HEK293 (cell line): ENCODE data around the gene CHN1.
A peak's percentile ranks its signal among the peaks of the same experiment; 100 is the strongest.

Experiments used
- CTCF ChIA-PET: fragments of 350-600 bp; formaldehyde crosslinking; extraction: SDS; loops from one replicate; lab custom pipeline; 2021; ENCODE audit warnings: antibody characterized with exemption; lab: Yijun Ruan, JAX
- POLR2A ChIA-PET: fragments of 300-600 bp; formaldehyde crosslinking; extraction: SDS; loops from one replicate; lab custom pipeline; 2020; ENCODE audit warnings: antibody characterized with exemption, inconsistent platforms; lab: Yijun Ruan, JAX
- H3K27ac ChIP-seq: fragments of 200-500 bp; sonication (Bioruptor generic); 2 replicates; pipeline ENCODE4 v1.5.1; 2014; ENCODE audit warnings: low read depth, low read length, control low read depth, inconsistent platforms; ENCODE audit errors: extremely low read depth
- H3K36me3 ChIP-seq, 2 experiments: fragments of 200-500 bp in 1 of 2; sonication (Bioruptor generic) in 1 of 2; 1 replicate in 1 of 2; 2 replicates in 1 of 2; pipeline ENCODE4 v1.5.1; 2014 to 2017; ENCODE audit warnings: inconsistent platforms in 2 of 2, low read length in 2 of 2; ENCODE audit not compliant: control insufficient read depth in 2 of 2, insufficient read depth in 1 of 2
- H3K4me1 ChIP-seq: fragments of 200-500 bp; sonication (Bioruptor generic); 2 replicates; pipeline ENCODE4 v1.5.1; 2014; ENCODE audit warnings: mild to moderate bottlenecking, low read length, inconsistent platforms; ENCODE audit not compliant: control insufficient read depth, insufficient read depth
- H3K4me3 ChIP-seq: 2 replicates; pipeline ENCODE4 v1.5.1; 2011; ENCODE audit warnings: low read depth, mild to moderate bottlenecking, control low read depth, low read length, moderate library complexity
- H3K9me3 ChIP-seq: fragments of 200-500 bp; sonication (Bioruptor generic); 2 replicates; pipeline ENCODE4 v1.5.1; 2014; ENCODE audit warnings: low read depth, low read length, inconsistent platforms; ENCODE audit not compliant: control insufficient read depth, insufficient read depth
- BCL11A ChIP-seq: fragments of 450-650 bp; formaldehyde crosslinking; IDR thresholded peaks from 2 replicates; pipeline ENCODE4 v1.5.1; 2016; ENCODE audit warnings: low read depth, missing biosample characterization, missing genetic modification characterization
- BCL11B ChIP-seq: fragments of 450-650 bp; formaldehyde crosslinking; IDR thresholded peaks from 2 replicates; pipeline ENCODE4 v1.5.1; 2016; ENCODE audit warnings: low read depth, missing biosample characterization, missing genetic modification characterization
- KLF16 ChIP-seq: fragments of 450-650 bp; formaldehyde crosslinking; IDR thresholded peaks from 2 replicates; pipeline ENCODE4 v1.5.1; 2017; ENCODE audit warnings: missing biosample characterization, missing genetic modification characterization
- PATZ1 ChIP-seq: fragments of 450-650 bp; formaldehyde crosslinking; IDR thresholded peaks from 2 replicates; pipeline ENCODE4 v1.5.1; 2016; ENCODE audit warnings: missing biosample characterization, missing genetic modification characterization
- PRDM1 ChIP-seq: fragments of 450-650 bp; formaldehyde crosslinking; IDR thresholded peaks from 2 replicates; pipeline ENCODE4; 2016; ENCODE audit warnings: missing biosample characterization, missing genetic modification characterization
- SCRT1 ChIP-seq: fragments of 450-650 bp; formaldehyde crosslinking; IDR thresholded peaks from 2 replicates; pipeline ENCODE4 v1.5.1; 2016; ENCODE audit warnings: missing biosample characterization, missing genetic modification characterization, borderline replicate concordance
- SCRT2 ChIP-seq: fragments of 450-650 bp; formaldehyde crosslinking; IDR thresholded peaks from 2 replicates; pipeline ENCODE4 v1.5.1; 2016; ENCODE audit warnings: missing biosample characterization, missing genetic modification characterization
- YY2 ChIP-seq: fragments of 450-650 bp; formaldehyde crosslinking; IDR thresholded peaks from 2 replicates; pipeline ENCODE4 v1.5.1; 2016; ENCODE audit warnings: missing biosample characterization, missing genetic modification characterization
- ZBTB17 ChIP-seq: fragments of 450-650 bp; formaldehyde crosslinking; IDR thresholded peaks from 2 replicates; pipeline ENCODE4 v1.5.1; 2016; ENCODE audit warnings: missing biosample characterization, missing genetic modification characterization
- ZBTB26 ChIP-seq: fragments of 450-650 bp; formaldehyde crosslinking; optimal IDR thresholded peaks from 2 replicates; pipeline ENCODE3; 2016; ENCODE audit warnings: missing biosample characterization, mild to moderate bottlenecking, missing genetic modification characterization
- ZFP37 ChIP-seq: fragments of 450-650 bp; formaldehyde crosslinking; IDR thresholded peaks from 2 replicates; pipeline ENCODE4 v1.5.1; 2016; ENCODE audit warnings: missing biosample characterization, missing genetic modification characterization
- ZFP41 ChIP-seq: fragments of 450-650 bp; formaldehyde crosslinking; IDR thresholded peaks from 2 replicates; pipeline ENCODE4 v1.5.1; 2016; ENCODE audit warnings: missing biosample characterization, missing genetic modification characterization, borderline replicate concordance
- ZNF148 ChIP-seq: fragments of 450-650 bp; formaldehyde crosslinking; IDR thresholded peaks from 2 replicates; pipeline ENCODE4 v1.5.0; 2017; ENCODE audit warnings: missing biosample characterization, missing genetic modification characterization, borderline replicate concordance
- ZNF16 ChIP-seq: fragments of 450-650 bp; formaldehyde crosslinking; IDR thresholded peaks from 2 replicates; pipeline ENCODE4 v1.5.1; 2016; ENCODE audit warnings: low read depth, missing biosample characterization, missing genetic modification characterization
- ZNF221 ChIP-seq: fragments of 450-650 bp; formaldehyde crosslinking; IDR thresholded peaks from 2 replicates; pipeline ENCODE4 v1.5.1; 2017; ENCODE audit warnings: missing biosample characterization, missing genetic modification characterization, borderline replicate concordance
- ZNF239 ChIP-seq: fragments of 450-650 bp; formaldehyde crosslinking; IDR thresholded peaks from 2 replicates; pipeline ENCODE4 v1.5.1; 2016; ENCODE audit warnings: missing biosample characterization, missing genetic modification characterization
- ZNF37A ChIP-seq: fragments of 450-650 bp; IDR thresholded peaks from 2 replicates; pipeline ENCODE4 v1.5.1; 2018; ENCODE audit warnings: missing biosample characterization, missing genetic modification characterization
- ZNF423 ChIP-seq: fragments of 450-650 bp; formaldehyde crosslinking; IDR thresholded peaks from 2 replicates; pipeline ENCODE4 v1.5.1; 2016; ENCODE audit warnings: missing biosample characterization, missing genetic modification characterization
- ZNF596 ChIP-seq: fragments of 450-650 bp; IDR thresholded peaks from 2 replicates; pipeline ENCODE4 v1.5.0; 2018; ENCODE audit warnings: missing biosample characterization, mild to moderate bottlenecking, missing genetic modification characterization, moderate library complexity
- ZNF610 ChIP-seq: fragments of 450-650 bp; formaldehyde crosslinking; IDR thresholded peaks from 2 replicates; pipeline ENCODE4 v1.5.1; 2016; ENCODE audit warnings: missing biosample characterization, missing genetic modification characterization, borderline replicate concordance
- ZNF660 ChIP-seq: fragments of 450-650 bp; IDR thresholded peaks from 2 replicates; pipeline ENCODE4 v1.5.1; 2018; ENCODE audit warnings: missing biosample characterization, mild to moderate bottlenecking, missing genetic modification characterization
- ZNF692 ChIP-seq: fragments of 450-650 bp; formaldehyde crosslinking; IDR thresholded peaks from 2 replicates; pipeline ENCODE4 v1.5.1; 2016; ENCODE audit warnings: missing biosample characterization, missing genetic modification characterization
- ZSCAN16 ChIP-seq: fragments of 450-650 bp; formaldehyde crosslinking; IDR thresholded peaks from 2 replicates; pipeline ENCODE4 v1.5.1; 2016; ENCODE audit warnings: missing biosample characterization, missing genetic modification characterization

Gene CHN1

GRCh38 chr2:174764280-174765255, 240.6 kb downstream of the CHN1 start, which contains the start of gene CHRNA1:
TSS of gene CHRNA1 (minus strand) at chr2:174764472. CDS start at chr2:174764394, 78 bp downstream.
- peaks cover 4% of the 10 kb centered on the region; the same call in 1 of the 2 replicates for H3K4me1 ChIP-seq
- H3K4me3 ChIP-seq, result no peak within 1 kb of the TSS
- H3K27ac ChIP-seq, result no peak within 1 kb of the TSS
- ChIA-PET CTCF (interaction anchor here (0.7 to 6.3 kb wide), 11 partner anchors 11 to 566 kb away, joined by 3 to 53 read pairs (median 6); no protein-coding TSS in a partner anchor), POLR2A (no interaction called here)
- H3K36me3 ChIP-seq, result no peaks in the 10 kb centered on the region
- H3K9me3 ChIP-seq, result no peaks in the 10 kb centered on the region
- no peak for TF ChIP-seq ZNF596 (tag by site-specific recombination)
- no peak for TF ChIP-seq ZBTB26 (tag by site-specific recombination)
- peak; percentile 36; the same call in 1 of the 2 replicates for TF ChIP-seq SCRT1 (tag by site-specific recombination)
- TF ChIP-seq ZNF610 (tag by site-specific recombination), result no peak
- TF ChIP-seq SCRT2, result 0 out of 2 replicates have a peak, but pooled peaks have one; percentile 22
- no peak for TF ChIP-seq ZFP41 (tag by site-specific recombination)
- no peak for TF ChIP-seq ZNF16

- POLR2A ChIA-PET, result interaction anchor here (1.5 kb wide), 1 partner anchor 15 kb away, joined by 4 read pairs; no protein-coding TSS in a partner anchor
- peaks cover 4% of the 10 kb centered on the region; the same call in 1 of the 2 replicates for H3K4me1 ChIP-seq
- no peaks in the 10 kb centered on the region for H3K36me3 ChIP-seq
- CTCF ChIA-PET, result interaction anchor here (0.7 to 6.3 kb wide), 9 partner anchors 8 to 566 kb away, joined by 3 to 53 read pairs (median 9); no protein-coding TSS in a partner anchor
- H3K4me3 ChIP-seq, result no peak overlapping the region
- H3K9me3 ChIP-seq, result no peaks in the 10 kb centered on the region
- TF ChIP-seq ZNF660 (no peak), KLF16 (tag by site-specific recombination) (no peak), ZSCAN16 (no peak), PRDM1 (no peak), ZNF423 (no peak), YY2 (tag by site-specific recombination) (no peak), ZNF221 (no peak), ZNF148 (tag by site-specific recombination) (no peak), BCL11A (tag by site-specific recombination) (no peak), BCL11B (tag by site-specific recombination) (no peak)
- TF ChIP-seq, all 188 proteins: peak for 0
- no peak overlapping the region for H3K27ac ChIP-seq
Measured at GRCh38 chr2:174763780-174764179, 241.4 kb downstream of the CHN1 start.

GRCh38 chr2:174762464-174762863, 242.7 kb downstream of the CHN1 start:
- ChIA-PET POLR2A (interaction anchor here (1.5 kb wide), 1 partner anchor 13 kb away, joined by 4 read pairs; no protein-coding TSS in a partner anchor), CTCF (interaction anchor here (0.6 to 6.3 kb wide), 9 partner anchors 10 to 262 kb away, joined by 3 to 53 read pairs (median 3); no protein-coding TSS in a partner anchor)
- Histone ChIP-seq H3K27ac (no peak overlapping the region), H3K9me3 (no peaks in the 10 kb centered on the region), H3K4me3 (no peak overlapping the region), H3K36me3 (no peaks in the 10 kb centered on the region), H3K4me1 (peaks cover 4% of the 10 kb centered on the region; the same call in 1 of the 2 replicates)
- TF ChIP-seq ZFP37 (tag by site-specific recombination), result no peak
- TF ChIP-seq ZNF692 (tag by site-specific recombination), result no peak
- no peak for TF ChIP-seq ZNF37A (tag by site-specific recombination)
- TF ChIP-seq PATZ1, result no peak
- TF ChIP-seq ZNF239 (tag by site-specific recombination), result no peak
- no peak for TF ChIP-seq ZFP41 (tag by site-specific recombination)
- no peak for TF ChIP-seq ZBTB17 (tag by site-specific recombination)
